Mononuclear cell (primary cell): ENCODE measurements around the gene DLG4. TPM values are rescaled to one million over a fixed set of nuclear protein-coding genes. Genes with fewer than 3 reads are reported as not detected.
A peak's percentile ranks its signal among the peaks of the same experiment; 100 is the strongest.

Experiments
- H3K27me3 ChIP-seq: 2 replicates; pipeline ENCODE4 v1.6.0; 2011; ENCODE audit warnings: low read length, control low read depth; ENCODE audit not compliant: insufficient read depth
- H3K4me1 ChIP-seq: 2 replicates; pipeline ENCODE4 v1.5.1; 2011; ENCODE audit warnings: mild to moderate bottlenecking, low read length, control low read depth; ENCODE audit not compliant: insufficient read depth
- H3K4me3 ChIP-seq: 2 replicates; pipeline ENCODE4 v1.5.1; 2011; ENCODE audit warnings: mild to moderate bottlenecking, low read length, moderate library complexity
- H3K9me3 ChIP-seq: 2 replicates; pipeline ENCODE4 v1.5.1; 2011; ENCODE audit warnings: low read depth, mild to moderate bottlenecking, control low read depth, low read length
- total RNA-seq: library from RNA; depleted of rRNA; stranded (reverse); fragments of >200 nt; gene quantifications from one replicate; pipeline ENCODE4 v1.2.3, GENCODE V29; 2012

DLG4 gene
- 9.0 TPM for total RNA-seq

GRCh38 chr17:7219812-7220592 is at the start of gene DLG4, which contains the start of gene ACADVL:
TSS of gene DLG4 (minus strand) at chr17:7219836.
TSS of gene ACADVL (plus strand) at chr17:7219938. CDS start at chr17:7219985, 47 bp downstream.
- Histone ChIP-seq H3K4me1 (peaks cover 53% of the 10 kb centered on the region), H3K9me3 (no peaks in the 10 kb centered on the region), H3K27me3 (no peaks in the 10 kb centered on the region), H3K4me3 (peak within 1 kb of the TSS; percentile 80)

GRCh38 chr17:7266784-7267183 is 47.1 kb upstream of the DLG4 start:
- Histone ChIP-seq H3K27me3 (peaks cover 21% of the 10 kb centered on the region), H3K4me3 (no peak overlapping the region), H3K9me3 (no peaks in the 10 kb centered on the region), H3K4me1 (peaks cover 20% of the 10 kb centered on the region)

GRCh38 chr17:7263801-7264078 is 44.1 kb upstream of the DLG4 start:
- peaks cover 38% of the 10 kb centered on the region for H3K4me1 ChIP-seq
- no peaks in the 10 kb centered on the region for H3K9me3 ChIP-seq
- H3K4me3 ChIP-seq = no peak overlapping the region
- peaks cover 28% of the 10 kb centered on the region for H3K27me3 ChIP-seq

GRCh38 chr17:7262935-7263800 is 43.5 kb upstream of the DLG4 start:
- peak overlapping the region; percentile 15 for H3K4me3 ChIP-seq
- peaks cover 28% of the 10 kb centered on the region for H3K27me3 ChIP-seq
- H3K9me3 ChIP-seq = no peaks in the 10 kb centered on the region
- peaks cover 38% of the 10 kb centered on the region for H3K4me1 ChIP-seq

GRCh38 chr17:7262192-7262934 is 42.7 kb upstream of the DLG4 start, which contains the start of gene CLDN7:
TSS of gene CLDN7 (minus strand) at chr17:7262478. CDS start at chr17:7262043, 435 bp downstream.
- H3K4me3 ChIP-seq = peak within 1 kb of the TSS; percentile 30
- H3K27me3 ChIP-seq = peaks cover 28% of the 10 kb centered on the region
- peaks cover 38% of the 10 kb centered on the region for H3K4me1 ChIP-seq
- no peaks in the 10 kb centered on the region for H3K9me3 ChIP-seq

GRCh38 chr17:7261379-7262191 is 41.9 kb upstream of the DLG4 start:
- peak overlapping the region; percentile 30 for H3K4me3 ChIP-seq
- H3K4me1 ChIP-seq = peaks cover 38% of the 10 kb centered on the region
- H3K27me3 ChIP-seq = peaks cover 28% of the 10 kb centered on the region

GRCh38 chr17:7260651-7261378 is 41.2 kb upstream of the DLG4 start:
- H3K9me3 ChIP-seq = no peaks in the 10 kb centered on the region
- peak overlapping the region; percentile 30 for H3K4me3 ChIP-seq
- H3K27me3 ChIP-seq = peaks cover 28% of the 10 kb centered on the region
- peaks cover 38% of the 10 kb centered on the region for H3K4me1 ChIP-seq

More at GRCh38 chr17:7261379-7262191, 41.9 kb upstream of the DLG4 start:
- H3K9me3 ChIP-seq = no peaks in the 10 kb centered on the region

GRCh38 chr17:7260151-7260550 is 40.5 kb upstream of the DLG4 start:
- Histone ChIP-seq H3K4me1 (peaks cover 38% of the 10 kb centered on the region), H3K27me3 (peaks cover 28% of the 10 kb centered on the region), H3K4me3 (no peak overlapping the region), H3K9me3 (no peaks in the 10 kb centered on the region)

GRCh38 chr17:7259555-7259889 is 39.9 kb upstream of the DLG4 start:
- Histone ChIP-seq H3K4me3 (no peak overlapping the region), H3K27me3 (peaks cover 27% of the 10 kb centered on the region), H3K9me3 (no peaks in the 10 kb centered on the region), H3K4me1 (peaks cover 38% of the 10 kb centered on the region)

GRCh38 chr17:7258731-7259554 is 39.3 kb upstream of the DLG4 start:
- peaks cover 38% of the 10 kb centered on the region for H3K4me1 ChIP-seq
- H3K4me3 ChIP-seq = no peak overlapping the region
- peaks cover 24% of the 10 kb centered on the region for H3K27me3 ChIP-seq
- no peaks in the 10 kb centered on the region for H3K9me3 ChIP-seq

GRCh38 chr17:7256766-7257456 is 37.3 kb upstream of the DLG4 start:
- Histone ChIP-seq H3K9me3 (no peaks in the 10 kb centered on the region), H3K27me3 (peaks cover 9% of the 10 kb centered on the region), H3K4me1 (peaks cover 31% of the 10 kb centered on the region), H3K4me3 (no peak overlapping the region)

- Histone ChIP-seq H3K4me1 (peaks cover 33% of the 10 kb centered on the region), H3K9me3 (no peaks in the 10 kb centered on the region), H3K27me3 (no peaks in the 10 kb centered on the region), H3K4me3 (no peak overlapping the region)
These were observed 34.9 kb upstream of the DLG4 start for GRCh38 chr17:7254511-7254910.

- no peaks in the 10 kb centered on the region for H3K27me3 ChIP-seq
- no peak overlapping the region for H3K4me3 ChIP-seq
- H3K4me1 ChIP-seq = peaks cover 39% of the 10 kb centered on the region
- H3K9me3 ChIP-seq = no peaks in the 10 kb centered on the region
These were observed 33.4 kb upstream of the DLG4 start for GRCh38 chr17:7253082-7253481.
